ENCODE data around the gene MYRFL. TPM values are rescaled to one million over a fixed set of nuclear protein-coding genes. Genes with fewer than 3 reads are reported as not detected.

The MYRFL gene
- total and polyA plus RNA-seq, 2 of the 8 experiments (the other 6 are each of a cell fraction or from before 2014, with no cell fraction given): 1.1 to 2.0 TPM

- TF ChIP-seq SIX5 (IDR thresholded peaks at IDR 0.05; ENCODE audit: low read depth, low read length): no peak
- no peak for TF ChIP-seq KDM4A (IDR thresholded peaks at IDR 0.05; ENCODE audit: low read depth, low read length, severe bottlenecking)
- no peak for TF ChIP-seq YY1 (IDR thresholded peaks at IDR 0.05; ENCODE audit: low read depth, low read length)
Observed at GRCh38 chr12:69996722-69997121, 171.7 kb downstream of the MYRFL start (continued).
